CD14-positive monocyte (primary cell): ENCODE results near the gene APOB. TPM values are rescaled to one million over a fixed set of nuclear protein-coding genes. Genes with fewer than 3 reads are reported as not detected.

Experiments used
- DNase-seq, 3 donors: peaks; one replicate each; pipeline ENCODE4 v3.0.0-alpha.2; 2011 to 2022
- H2AFZ ChIP-seq: 2 replicates; pipeline ENCODE4 v1.6.0; 2012; ENCODE audit warnings: mild to moderate bottlenecking, low read depth, low read length, inconsistent platforms; ENCODE audit not compliant: insufficient read depth, poor library complexity, severe bottlenecking
- H3K27ac ChIP-seq, 2 donors: 1 replicate in 1 of 2; 2 replicates in 1 of 2; pipeline ENCODE4 v1.5.1; 2012 to 2013; ENCODE audit warnings: low read length in 2 of 2, control low read depth in 1 of 2, inconsistent platforms in 1 of 2, low read depth in 1 of 2, mild to moderate bottlenecking in 1 of 2
- H3K27me3 ChIP-seq, 2 donors: one replicate each; pipeline versions ENCODE4 v1.6.0 to v1.6.1; 2011 to 2013; ENCODE audit warnings: low read length in 2 of 2; ENCODE audit not compliant: control insufficient read depth in 2 of 2, insufficient read depth in 2 of 2
- H3K36me3 ChIP-seq, 2 donors: replicated peaks in 1 of 2; 1 replicate in 1 of 2; 2 replicates in 1 of 2; pipeline versions ENCODE4 v1.5.1 to v1.6.1; 2012 to 2013; ENCODE audit warnings: low read length in 2 of 2, control low read depth in 1 of 2, inconsistent platforms in 1 of 2, mild to moderate bottlenecking in 1 of 2; ENCODE audit not compliant: insufficient read depth in 2 of 2, control insufficient read depth in 1 of 2
- H3K4me1 ChIP-seq, 2 donors: 1 replicate in 1 of 2; 2 replicates in 1 of 2; pipeline versions ENCODE4 v1.5.1 to v1.6.1; 2012 to 2013; ENCODE audit warnings: low read length in 2 of 2, control low read depth in 1 of 2, inconsistent platforms in 1 of 2, mild to moderate bottlenecking in 1 of 2, moderate library complexity in 1 of 2; ENCODE audit not compliant: insufficient read depth in 2 of 2, control insufficient read depth in 1 of 2
- H3K4me2 ChIP-seq: replicated peaks from 2 replicates; pipeline ENCODE3; 2012; ENCODE audit warnings: low read length, moderate library complexity, mild to moderate bottlenecking; ENCODE audit not compliant: poor library complexity, severe bottlenecking; ENCODE audit errors: extremely low read depth
- H3K4me3 ChIP-seq, 3 experiments: fragments of 200-600 bp in 1 of 3; sonication (generic) in 1 of 3; replicated peaks in 1 of 3; 1 replicate in 2 of 3; 2 replicates in 1 of 3; pipeline ENCODE4 v1.5.1; 2011 to 2013; ENCODE audit warnings: low read length in 3 of 3, mild to moderate bottlenecking in 3 of 3, control low read depth in 2 of 3, low read depth in 2 of 3, inconsistent platforms in 1 of 3, moderate library complexity in 1 of 3
- H3K79me2 ChIP-seq: 2 replicates; pipeline ENCODE4 v1.6.0; 2012; ENCODE audit warnings: mild to moderate bottlenecking, control low read depth, inconsistent platforms, low read length, moderate library complexity; ENCODE audit not compliant: insufficient read depth
- H3K9ac ChIP-seq: 2 replicates; pipeline ENCODE4 v1.6.0; 2017; ENCODE audit warnings: low read length, mild to moderate bottlenecking; ENCODE audit not compliant: insufficient read depth, poor library complexity, severe bottlenecking
- H3K9me3 ChIP-seq, 2 donors: replicated peaks in 1 of 2; 1 replicate in 1 of 2; 2 replicates in 1 of 2; pipeline versions ENCODE4 v1.5.1 to v1.6.1; 2012 to 2013; ENCODE audit warnings: low read length in 2 of 2, control low read depth in 1 of 2; ENCODE audit not compliant: control insufficient read depth in 1 of 2, insufficient read depth in 1 of 2
- H4K20me1 ChIP-seq: 2 replicates; pipeline ENCODE4 v1.6.0; 2012; ENCODE audit warnings: mild to moderate bottlenecking, low read length, control low read depth, moderate library complexity; ENCODE audit not compliant: insufficient read depth
- H3K27ac Mint-ChIP-seq, 7 donors: one replicate each; pipeline ENCODE4 v1.8.0; 2020; ENCODE audit warnings: mild to moderate bottlenecking in 7 of 7, mixed read lengths in 7 of 7, moderate library complexity in 6 of 7, inconsistent platforms in 2 of 7
- H3K27me3 Mint-ChIP-seq, 3 donors: one replicate each; pipeline ENCODE4 v1.8.0; 2021 to 2022; ENCODE audit warnings: low read depth in 3 of 3, mild to moderate bottlenecking in 3 of 3, mixed read lengths in 3 of 3, moderate library complexity in 3 of 3, inconsistent platforms in 1 of 3
- H3K36me3 Mint-ChIP-seq, 2 donors: one replicate each; pipeline ENCODE4 v1.8.0; 2020; ENCODE audit warnings: mixed read lengths in 2 of 2, inconsistent platforms in 1 of 2, mild to moderate bottlenecking in 1 of 2
- H3K4me1 Mint-ChIP-seq: one replicate; pipeline ENCODE4 v1.8.0; 2020; ENCODE audit warnings: mild to moderate bottlenecking, mixed read lengths
- H3K4me3 Mint-ChIP-seq, 2 donors: one replicate each; pipeline ENCODE4 v1.8.0; 2020; ENCODE audit warnings: mild to moderate bottlenecking in 2 of 2, mixed read lengths in 2 of 2, moderate library complexity in 1 of 2
- H3K9me3 Mint-ChIP-seq, 7 donors: one replicate each; pipeline ENCODE4 v1.8.0; 2020 to 2022; ENCODE audit warnings: mixed read lengths in 7 of 7, mild to moderate bottlenecking in 6 of 7, moderate library complexity in 6 of 7, inconsistent platforms in 2 of 7
- WGBS: methylation state at CpG from one replicate; pipeline ENCODE4 v1.1.5; 2013; ENCODE audit warnings: missing lambda C conversion rate; ENCODE audit not compliant: insufficient coverage; 5-methylcytosine and 5-hydroxymethylcytosine counted together
- intact Hi-C, 2 donors: fragments of 100-400 bp; cut with micrococcal nuclease; formaldehyde crosslinking; loops; one replicate each; pipeline versions ENCODE4 v1.15.0 to v1.15.1; 2023
- polyA plus RNA-seq, 3 donors: library from polyadenylated mRNA; depleted of rRNA in 1 of 3; unstranded in 2 of 3; stranded (reverse) in 1 of 3; fragments of 300-500 nt in 2 of 3; fragments of >200 nt in 1 of 3; fragmentation: Illumina TruSeq in 2 of 3; gene quantifications; 1 replicate in 2 of 3; 2 replicates in 1 of 3; pipeline ENCODE4 v1.2.3, GENCODE V29; 2012 to 2021
- TF ChIP-seq, protein P1 (sequence below): fragments of 200-600 bp; IDR thresholded peaks from one replicate; pipeline ENCODE4 v1.8.0; 2022; ENCODE audit warnings: antibody characterized with exemption, mild to moderate bottlenecking

APOB gene
- polyA plus RNA-seq, 3 donors, result 0.02 TPM; not detected in 2

DNA sequence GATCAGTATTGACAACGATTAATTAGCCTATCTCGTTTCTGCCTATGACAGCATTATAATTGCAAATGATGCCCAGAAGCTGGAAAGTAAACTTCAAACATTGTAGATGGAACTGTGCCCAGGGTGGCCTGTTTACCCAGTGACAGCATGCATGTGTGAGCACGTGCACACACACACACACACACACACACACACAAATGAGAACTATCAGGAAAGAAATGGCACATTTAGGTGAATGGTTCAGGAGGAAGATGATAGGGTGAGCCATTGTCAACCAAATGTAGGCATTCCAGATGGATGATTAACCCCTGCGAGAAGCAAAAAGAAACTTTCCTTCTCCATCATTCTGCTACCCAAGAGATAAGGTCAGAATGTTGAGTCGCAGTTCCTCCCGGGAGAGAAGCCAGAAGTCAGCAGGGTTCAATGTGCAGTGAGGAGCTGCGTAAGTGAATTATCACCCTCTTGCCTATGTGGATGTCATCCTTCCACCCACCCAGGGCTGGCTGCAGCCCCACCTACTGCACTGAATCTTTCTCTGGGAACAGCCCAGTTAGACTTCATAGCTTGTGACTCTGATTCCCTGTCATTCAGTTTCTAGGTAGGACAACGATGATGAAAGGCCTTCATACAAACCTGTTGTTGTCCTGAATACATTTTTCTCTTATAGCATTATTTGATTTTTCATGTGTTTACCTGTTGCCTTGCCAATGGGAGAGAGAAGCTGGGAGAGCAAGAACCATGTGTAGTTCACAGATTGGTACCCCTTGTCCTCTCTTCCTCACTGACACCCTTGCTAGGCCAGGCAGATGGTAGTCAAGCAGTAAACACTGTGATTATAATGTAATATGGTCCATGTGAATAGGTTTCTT lies 3.5 kb upstream of the APOB start:
- 93% methylated on average over 3 of the region's 8 CpGs for whole genome bisulfite sequencing
- no peak overlapping the region for H3K4me3 ChIP-seq
- Mint-ChIP-seq H3K27ac (no peak overlapping the region), H3K9me3 (peaks cover 0 to 6% (median 0%) of the 10 kb centered on the region in 7 donors), H3K4me3 (no peak overlapping the region), H3K36me3 (no peaks in the 10 kb centered on the region), H3K4me1 (peaks cover 3% of the 10 kb centered on the region), H3K27me3 (peaks cover 20 to 26% (median 25%) of the 10 kb centered on the region in 3 donors)
- H3K27ac ChIP-seq, result no peak overlapping the region
- peaks cover 4 to 21% of the 10 kb centered on the region in 2 donors for H3K27me3 ChIP-seq
- TF ChIP-seq, protein P1, sequence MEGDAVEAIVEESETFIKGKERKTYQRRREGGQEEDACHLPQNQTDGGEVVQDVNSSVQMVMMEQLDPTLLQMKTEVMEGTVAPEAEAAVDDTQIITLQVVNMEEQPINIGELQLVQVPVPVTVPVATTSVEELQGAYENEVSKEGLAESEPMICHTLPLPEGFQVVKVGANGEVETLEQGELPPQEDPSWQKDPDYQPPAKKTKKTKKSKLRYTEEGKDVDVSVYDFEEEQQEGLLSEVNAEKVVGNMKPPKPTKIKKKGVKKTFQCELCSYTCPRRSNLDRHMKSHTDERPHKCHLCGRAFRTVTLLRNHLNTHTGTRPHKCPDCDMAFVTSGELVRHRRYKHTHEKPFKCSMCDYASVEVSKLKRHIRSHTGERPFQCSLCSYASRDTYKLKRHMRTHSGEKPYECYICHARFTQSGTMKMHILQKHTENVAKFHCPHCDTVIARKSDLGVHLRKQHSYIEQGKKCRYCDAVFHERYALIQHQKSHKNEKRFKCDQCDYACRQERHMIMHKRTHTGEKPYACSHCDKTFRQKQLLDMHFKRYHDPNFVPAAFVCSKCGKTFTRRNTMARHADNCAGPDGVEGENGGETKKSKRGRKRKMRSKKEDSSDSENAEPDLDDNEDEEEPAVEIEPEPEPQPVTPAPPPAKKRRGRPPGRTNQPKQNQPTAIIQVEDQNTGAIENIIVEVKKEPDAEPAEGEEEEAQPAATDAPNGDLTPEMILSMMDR, result no peak
- H2AFZ ChIP-seq, result no peak overlapping the region
- H3K9me3 ChIP-seq, result peaks cover 0 to 4% of the 10 kb centered on the region in 2 donors
- no peak overlapping the region for H3K4me2 ChIP-seq
- no peak for DNase-seq
- H4K20me1 ChIP-seq, result no peaks in the 10 kb centered on the region
- no peaks in the 10 kb centered on the region for H3K36me3 ChIP-seq
- intact Hi-C loops, result loop anchor here in 1 of 2 donors (10.0 kb wide), 1 partner anchor 1307 kb away; no protein-coding TSS in a partner anchor
- H3K9ac ChIP-seq, result no peak overlapping the region
- H3K79me2 ChIP-seq, result no peaks in the 10 kb centered on the region
- H3K4me1 ChIP-seq, result no peaks in the 10 kb centered on the region

DNA sequence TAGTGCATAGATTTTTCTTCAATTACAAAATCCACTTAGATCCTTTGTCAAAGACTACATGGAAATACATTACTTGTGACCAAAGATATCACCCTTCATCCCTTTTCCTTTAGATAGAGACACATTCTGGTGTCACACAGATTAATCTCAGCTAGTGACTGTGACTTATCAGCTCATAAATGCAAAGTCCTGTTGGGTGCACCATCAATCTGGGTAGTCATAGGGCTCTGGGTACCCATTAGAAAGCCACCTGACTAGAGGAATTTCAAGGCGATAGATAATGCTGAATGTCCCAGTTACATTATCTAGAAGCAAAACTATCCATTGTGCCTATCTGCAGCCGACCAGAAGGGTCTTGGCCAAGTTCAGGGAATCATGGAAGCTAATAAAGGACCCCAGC lies 2.6 kb upstream of the APOB start:
- peaks cover 0 to 4% of the 10 kb centered on the region in 2 donors for H3K9me3 ChIP-seq
- TF ChIP-seq, protein P1, result no peak
- no peaks in the 10 kb centered on the region for H3K36me3 ChIP-seq
- H3K4me1 ChIP-seq, result no peaks in the 10 kb centered on the region
- Mint-ChIP-seq H3K27ac (no peak overlapping the region), H3K4me1 (peaks cover 3% of the 10 kb centered on the region), H3K36me3 (no peaks in the 10 kb centered on the region), H3K4me3 (no peak overlapping the region), H3K9me3 (peaks cover 0 to 6% (median 0%) of the 10 kb centered on the region in 7 donors), H3K27me3 (peaks cover 20 to 27% (median 25%) of the 10 kb centered on the region in 3 donors)
- peaks cover 4 to 21% of the 10 kb centered on the region in 2 donors for H3K27me3 ChIP-seq
- DNase-seq, result no peak
- no peaks in the 10 kb centered on the region for H3K79me2 ChIP-seq
- H3K4me3 ChIP-seq, result no peak overlapping the region
- H3K27ac ChIP-seq, result no peak overlapping the region
- H2AFZ ChIP-seq, result no peak overlapping the region
- no peak overlapping the region for H3K4me2 ChIP-seq
- intact Hi-C loops, result loop anchor here in 1 of 2 donors (10.0 kb wide), 1 partner anchor 1308 kb away; no protein-coding TSS in a partner anchor
- no peaks in the 10 kb centered on the region for H4K20me1 ChIP-seq
- 100% methylated on average over 1 of the region's 2 CpGs for WGBS
- no peak overlapping the region for H3K9ac ChIP-seq
